Psoas muscle (tissue), 8 donors: ENCODE measurements around the gene RNF149. TPM values are rescaled to one million over a fixed set of nuclear protein-coding genes. Genes with fewer than 3 reads are reported as not detected.
A peak's percentile ranks its signal among the peaks of the same experiment; 100 is the strongest.
"Not testable (repeated sequence)": the region's sequence is repeated elsewhere in the genome, so short reads cannot be mapped to it uniquely, and the experiment has no call there.

ENCODE experiments used
- ATAC-seq, 4 donors: fragments of 200-7000 bp; cut with Tn5 transposase; one replicate each; pipeline ENCODE4 v1.9.1; 2020; ENCODE audit warnings: moderate library complexity in 3 of 4, mild to moderate bottlenecking in 2 of 4
- DNase-seq, 2 donors: peaks; one replicate each; pipeline ENCODE4 v3.0.0-alpha.2; 2020
- H3K27ac ChIP-seq: fragments of 200-600 bp; one replicate; pipeline ENCODE4 v1.8.0; 2022
- H3K27me3 ChIP-seq, 3 donors: fragments of 200-600 bp in 1 of 3; one replicate each; pipeline versions ENCODE4 v1.6.1 to v1.8.0; 2013 to 2022; ENCODE audit warnings: low read length in 2 of 3, mild to moderate bottlenecking in 2 of 3, moderate library complexity in 1 of 3; ENCODE audit not compliant: insufficient read depth in 3 of 3
- H3K36me3 ChIP-seq, 2 donors: fragments of 200-600 bp in 1 of 2; one replicate each; pipeline versions ENCODE4 v1.6.1 to v1.8.0; 2013 to 2022; ENCODE audit warnings: low read depth in 1 of 2, mild to moderate bottlenecking in 1 of 2, moderate library complexity in 1 of 2; ENCODE audit not compliant: insufficient read depth in 1 of 2
- H3K4me1 ChIP-seq: fragments of 200-600 bp; one replicate; pipeline ENCODE4 v1.8.0; 2022
- H3K4me3 ChIP-seq: fragments of 200-600 bp; one replicate; pipeline ENCODE4 v1.8.0; 2022; ENCODE audit warnings: mild to moderate bottlenecking
- H3K9me3 ChIP-seq: fragments of 200-600 bp; one replicate; pipeline ENCODE4 v1.8.0; 2022
- CTCF ChIP-seq: fragments of 200-600 bp; IDR thresholded peaks from one replicate; pipeline ENCODE4 v1.8.0; 2022; ENCODE audit warnings: antibody characterized with exemption
- WGBS, 3 donors: extraction: QIAGEN DNeasy Blood & Tissue Kit; methylation state at CpG; one replicate each; pipeline versions ENCODE4 v1.1.6 to v1.1.7; 2013; 5-methylcytosine and 5-hydroxymethylcytosine counted together
- intact Hi-C, 2 donors: fragments of 100-400 bp; cut with DNase I; formaldehyde crosslinking; loops; one replicate each; pipeline versions ENCODE4 v1.11.0 to v1.14.2; 2022
- polyA plus RNA-seq, 3 donors: library from polyadenylated mRNA; stranded (reverse); fragments of 200-250 nt; gene quantifications; one replicate each; pipeline ENCODE4 v1.2.3, GENCODE V29; 2013
- total RNA-seq, 4 donors: library from RNA; stranded (reverse); fragmentation: NEBNext Ultra II Directional in 2 of 4; extraction: Animal tissue kit (Norgen Biotek cat#: 25700) in 2 of 4; gene quantifications; one replicate each; pipeline versions ENCODE4 v1.2.1 to v1.2.4, GENCODE V29; 2021 to 2023
- donor health status: healthy with polysubstance abuse.
- donor health status: DM: no; HTN: no; CAD: no; lungs with moderate emphysema.
- donor health status: Bipolar disorder and iron deficiency.
- donor health status: healthy.
- donor health status: DM: yes; HTN: yes; CAD: no.
- donor health status: DM: no; HTN: no; CAD: no.
- donor health status: DM: no; HTN: no; CAD: no.
- donor health status: DM: yes; HTN: yes; CAD: no.

Gene RNF149
- total and polyA plus RNA-seq, 7 donors: 10.7 to 23.7 (median 19.2) TPM

- Histone ChIP-seq H3K4me1 (no peaks in the 10 kb centered on the region), H3K27ac (no peak overlapping the region), H3K36me3 (no peaks in the 10 kb centered on the region), H3K4me3 (no peak overlapping the region), H3K27me3 (no peaks in the 10 kb centered on the region), H3K9me3 (no peaks in the 10 kb centered on the region)
- 76 to 89% (median 76%) methylated on average over 4 of the region's 4 CpGs for WGBS, 3 donors
- ATAC-seq: no peak
- TF ChIP-seq CTCF: no peak
- intact Hi-C loops: no loop called here
- no peak for DNase-seq
Measured at GRCh38 chr2:101329026-101329425, 20.5 kb upstream of the RNF149 start.

GRCh38 chr2:101328474-101329007 lies 20.0 kb upstream of the RNF149 start:
- H3K36me3 ChIP-seq: no peaks in the 10 kb centered on the region
- H3K27me3 ChIP-seq: no peaks in the 10 kb centered on the region
- no peak for TF ChIP-seq CTCF
- no peaks in the 10 kb centered on the region for H3K4me1 ChIP-seq
- 39 to 49% (median 48%) methylated on average over 3 of the region's 3 CpGs for WGBS, 3 donors
- no peak overlapping the region for H3K4me3 ChIP-seq
- H3K27ac ChIP-seq: no peak overlapping the region
- H3K9me3 ChIP-seq: no peaks in the 10 kb centered on the region
- intact Hi-C loops: no loop called here
- peak in 2 of 4 donors; percentile 54 to 58 for ATAC-seq
- no peak for DNase-seq

GRCh38 chr2:101327863-101328394 lies 19.4 kb upstream of the RNF149 start:
- Histone ChIP-seq H3K4me3 (no peak overlapping the region), H3K9me3 (no peaks in the 10 kb centered on the region), H3K36me3 (no peaks in the 10 kb centered on the region), H3K27me3 (no peaks in the 10 kb centered on the region), H3K4me1 (no peaks in the 10 kb centered on the region), H3K27ac (no peak overlapping the region)
- no peak for DNase-seq
- 69 to 73% (median 71%) methylated on average over 5 of the region's 5 CpGs for WGBS, 3 donors
- ATAC-seq: no peak
- no peak for TF ChIP-seq CTCF
- intact Hi-C loops: no loop called here

GRCh38 chr2:101325425-101325824 lies 16.9 kb upstream of the RNF149 start:
- ATAC-seq: no peak
- 84 to 87% (median 86%) methylated on average over 1 of the region's 1 CpG for WGBS, 3 donors

GRCh38 chr2:101316568-101316967 lies 8.1 kb upstream of the RNF149 start:
- intact Hi-C loops, H3K4me3 ChIP-seq, H3K36me3 ChIP-seq, DNase-seq, ATAC-seq, H3K9me3 ChIP-seq, H3K4me1 ChIP-seq, H3K27ac ChIP-seq, H3K27me3 ChIP-seq: not testable (repeated sequence)
- 84 to 91% (median 87%) methylated on average over 5 to 6 of the region's 6 CpGs for WGBS, 3 donors

More at GRCh38 chr2:101325425-101325824, 16.9 kb upstream of the RNF149 start:
- no peaks in the 10 kb centered on the region for H3K9me3 ChIP-seq
- H3K27me3 ChIP-seq: no peaks in the 10 kb centered on the region
- intact Hi-C loops: no loop called here
- H3K4me1 ChIP-seq: no peaks in the 10 kb centered on the region
- H3K36me3 ChIP-seq: no peaks in the 10 kb centered on the region
- no peak for DNase-seq
- no peak overlapping the region for H3K4me3 ChIP-seq
- no peak overlapping the region for H3K27ac ChIP-seq
- no peak for TF ChIP-seq CTCF
